ENCODE results near the gene GARNL3.

DNA sequence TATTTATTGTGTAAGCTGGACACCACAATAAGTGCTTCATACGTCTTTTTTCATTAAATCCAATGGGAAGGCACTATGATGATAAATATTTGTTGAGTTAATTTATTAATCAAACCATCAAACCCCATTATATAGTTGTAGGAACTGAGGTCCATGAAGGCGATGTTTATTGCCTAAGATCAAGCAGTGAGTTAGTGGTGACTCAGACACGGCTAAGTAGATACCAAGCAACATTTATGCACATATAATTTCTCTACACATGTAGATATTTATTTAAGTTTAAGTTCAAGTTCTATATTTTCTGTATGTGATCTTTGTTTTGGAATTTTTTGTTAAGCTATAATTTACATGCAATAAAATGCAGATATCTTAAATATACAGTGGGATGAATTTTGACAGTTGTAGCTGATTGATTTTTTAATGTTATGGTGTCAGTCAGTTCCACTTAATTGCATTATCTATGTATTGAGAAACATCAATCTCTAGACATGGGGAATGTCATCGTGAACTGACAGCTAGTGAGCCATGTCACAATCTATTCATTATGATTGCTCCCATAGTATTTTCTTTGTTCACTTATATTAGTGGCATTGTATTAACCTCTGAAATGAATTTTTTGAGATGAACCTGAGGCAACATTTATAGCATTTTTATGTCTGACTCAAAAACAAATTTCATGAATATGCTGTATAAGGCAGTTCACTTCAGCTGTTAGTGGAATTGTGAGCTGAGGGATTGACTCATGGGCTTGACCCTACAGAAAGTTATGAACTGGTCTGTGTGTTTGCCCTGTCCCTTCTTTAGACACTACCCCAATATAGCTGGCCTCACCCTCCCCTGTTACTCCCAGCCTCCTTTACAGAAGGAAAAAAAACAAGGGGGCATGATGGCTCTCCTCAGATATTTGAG is 11.9 kb upstream of the GARNL3 start:
- TF ChIP-seq CTCF (conservative IDR thresholded peaks at IDR 0.05; ENCODE audit: low read length) = no peak
- TF ChIP-seq EZH2phosphoT487 (IDR thresholded peaks at IDR 0.05; ENCODE audit: borderline replicate concordance) = no peak

Data from Loucy (cell line).